ENCODE measurements around the gene VCP. TPM values are rescaled to one million over a fixed set of nuclear protein-coding genes. Genes with fewer than 3 reads are reported as not detected.
"Not testable (repeated sequence)": the region's sequence is repeated elsewhere in the genome, so short reads cannot be mapped to it uniquely, and the experiment has no call there.

VCP gene
- total RNA-seq, 1 donor from 2014 or later, result 166 TPM

DNA sequence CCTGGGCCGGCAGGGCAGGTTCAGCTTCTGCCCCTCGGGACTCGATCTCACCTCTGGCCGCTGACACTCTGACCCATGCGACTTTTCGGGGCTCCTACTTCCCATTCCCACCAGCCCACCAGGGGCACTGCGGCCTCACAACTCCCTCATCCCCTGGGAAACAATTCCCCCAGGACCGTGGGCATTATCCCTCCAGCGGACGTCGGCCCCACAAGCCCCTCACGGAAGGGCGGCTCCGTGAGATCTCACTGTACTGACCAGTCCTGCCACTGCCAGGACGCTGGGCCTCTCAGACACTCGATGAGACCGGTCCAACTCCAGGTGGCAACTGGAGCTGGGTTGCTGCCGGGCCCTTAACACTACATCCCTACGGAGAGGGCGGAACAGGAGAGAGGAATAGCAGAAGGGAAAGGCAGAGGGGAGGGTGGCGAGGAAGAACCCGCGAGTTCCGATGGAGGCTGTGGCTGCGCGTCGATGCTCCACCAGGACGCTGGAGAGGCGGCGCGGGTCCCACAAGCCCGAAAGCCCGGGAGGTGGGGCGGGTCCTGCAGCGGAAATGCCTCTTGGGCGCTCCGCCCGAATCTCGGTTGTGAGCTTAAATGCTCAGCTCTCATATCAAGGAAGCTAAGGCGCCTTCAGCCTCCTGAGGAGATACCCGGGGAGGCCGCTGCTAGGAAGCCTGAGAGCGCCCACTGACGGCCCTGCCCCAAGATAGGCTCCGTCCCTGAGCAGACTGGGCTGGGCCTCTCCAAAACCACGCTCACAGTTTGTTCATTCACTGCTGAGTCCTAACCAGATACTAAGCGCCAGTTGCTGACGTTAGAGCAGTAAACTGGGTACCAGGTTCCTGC, 36.3 kb downstream of the VCP start:
- peak; percentile 60 for ATAC-seq
- intact Hi-C loops (cut with DNase I), result no loop called here
- DNase-seq (ENCODE audit: low spot score), result peak; percentile 65

DNA sequence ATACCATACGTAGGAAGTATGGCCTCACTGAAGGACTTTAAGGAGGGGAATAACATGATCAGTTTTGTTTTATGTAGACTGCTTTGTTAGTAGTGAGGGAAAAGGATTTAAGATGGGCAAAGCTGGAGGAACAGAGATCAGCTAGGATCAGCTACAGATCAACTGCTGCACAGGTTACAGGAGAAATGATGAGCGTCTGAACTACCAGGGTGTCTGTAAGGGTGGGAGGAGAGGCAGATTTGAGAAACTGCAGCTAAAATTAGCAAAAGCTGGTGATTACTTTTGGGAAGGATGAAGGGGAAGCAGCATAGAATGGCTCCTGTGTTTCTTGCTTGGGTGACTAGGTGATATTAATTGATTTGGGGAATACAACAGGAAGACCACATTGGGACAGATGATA, 39.3 kb downstream of the VCP start:
- intact Hi-C loops (cut with DNase I), result no loop called here
- no peak for DNase-seq (ENCODE audit: low spot score)
- ATAC-seq, result no peak

DNA sequence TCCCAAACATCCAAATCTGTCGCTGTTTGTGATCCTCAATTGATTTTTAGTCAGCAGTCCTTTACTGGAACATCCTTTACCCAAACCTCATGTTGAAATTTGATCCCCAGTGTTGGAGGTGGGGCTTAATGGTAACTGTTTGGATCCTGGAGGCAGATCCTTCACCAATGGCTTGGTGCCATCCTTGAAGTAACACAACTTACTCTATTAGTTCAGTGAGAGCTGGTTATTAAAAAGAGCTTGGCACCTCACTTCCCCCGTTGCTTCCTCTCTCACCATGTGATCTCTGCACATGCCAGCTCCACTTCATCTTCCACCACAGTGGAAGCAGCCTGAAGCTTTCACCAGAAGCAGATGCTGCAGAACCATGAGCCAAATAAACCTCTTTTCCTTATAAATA, 42.6 kb downstream of the VCP start:
- ATAC-seq (no peak), DNase-seq (ENCODE audit: low spot score) (no peak)
- intact Hi-C loops (cut with DNase I), result no loop called here

DNA sequence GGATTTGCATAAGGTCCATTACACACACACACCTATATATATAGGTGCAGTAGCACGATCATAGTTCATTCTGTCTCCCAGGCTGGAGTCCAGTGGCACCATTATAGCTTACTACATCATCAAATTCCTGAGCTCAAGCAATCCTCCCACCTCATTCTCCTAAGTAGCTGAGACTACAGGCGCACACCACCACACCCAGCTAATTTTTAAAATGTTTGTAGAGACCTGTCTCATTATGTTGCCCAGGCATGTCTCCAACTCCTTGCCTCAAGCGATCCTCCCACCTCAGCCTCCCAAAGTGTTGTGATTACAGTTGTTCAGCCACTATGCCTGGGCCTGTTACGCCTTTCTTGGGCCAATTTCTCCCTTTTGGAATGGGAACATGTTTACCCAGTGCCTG, 43.2 kb downstream of the VCP start:
- no peak for ATAC-seq
- intact Hi-C loops (cut with DNase I), result no loop called here
- no peak for DNase-seq (ENCODE audit: low spot score)

DNA sequence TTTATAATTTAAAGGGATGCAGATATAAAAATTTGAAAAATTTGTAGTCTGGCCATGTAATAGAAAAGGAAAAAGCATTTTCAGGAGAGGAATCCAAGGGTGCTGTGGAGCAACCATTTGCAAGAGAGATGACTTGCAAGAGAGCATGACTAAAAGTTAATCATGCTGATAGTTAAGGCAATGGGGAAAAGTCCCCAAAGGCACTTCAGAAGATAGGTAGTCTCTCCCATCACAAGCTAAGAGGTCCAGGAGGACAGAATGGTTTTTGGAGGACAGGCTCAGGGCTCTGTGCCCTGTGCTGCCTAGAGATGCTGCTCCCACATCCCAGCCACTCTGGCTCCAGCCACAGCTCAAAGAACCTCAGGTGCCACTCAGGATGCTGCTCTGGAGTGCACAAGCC, 44.1 kb downstream of the VCP start:
- DNase-seq (ENCODE audit: low spot score) (no peak), ATAC-seq (no peak)
- intact Hi-C loops (cut with DNase I), result no loop called here

DNA sequence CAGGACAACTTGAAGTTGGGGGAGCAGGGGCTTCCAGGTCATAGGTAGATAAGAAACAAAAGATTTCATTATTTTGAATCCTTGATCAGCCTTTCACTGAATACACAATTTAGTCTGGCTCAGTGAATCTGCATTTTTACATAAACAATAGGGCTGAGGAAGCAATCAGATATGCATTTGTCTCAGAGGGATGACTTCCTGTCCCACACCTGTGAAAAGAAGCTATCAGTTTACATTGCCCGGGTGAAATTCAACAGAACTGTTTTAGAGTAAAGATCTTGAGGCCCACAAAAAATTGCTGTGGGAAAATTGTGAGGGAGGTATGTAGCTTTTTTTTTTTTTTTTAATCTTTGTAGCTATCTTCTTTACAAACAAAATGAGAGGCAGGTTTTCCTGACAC, 44.6 kb downstream of the VCP start:
- DNase-seq (ENCODE audit: low spot score) (no peak), ATAC-seq (no peak)
- intact Hi-C loops (cut with DNase I), result no loop called here

DNA sequence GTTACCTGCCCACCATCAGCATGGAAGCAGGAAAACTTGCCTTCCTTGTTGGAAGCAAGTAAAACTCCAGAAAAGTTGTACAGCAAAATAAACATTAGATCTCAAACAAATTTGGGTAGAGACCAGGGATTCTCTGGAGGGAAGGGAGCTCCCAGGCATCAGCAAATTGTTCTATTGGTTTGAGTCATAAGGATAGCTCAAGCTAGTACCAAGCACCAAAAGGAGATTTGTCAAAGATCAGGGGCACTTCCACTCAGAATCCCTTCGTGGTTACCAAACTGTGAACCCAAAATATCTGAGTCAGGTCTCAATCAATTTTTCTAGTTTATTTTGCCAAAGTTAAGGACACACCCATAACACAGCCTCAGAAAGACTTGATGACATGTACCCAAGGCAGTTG, 45.1 kb downstream of the VCP start:
- DNase-seq (ENCODE audit: low spot score) (no peak), ATAC-seq (no peak)
- intact Hi-C loops (cut with DNase I), result no loop called here

DNA sequence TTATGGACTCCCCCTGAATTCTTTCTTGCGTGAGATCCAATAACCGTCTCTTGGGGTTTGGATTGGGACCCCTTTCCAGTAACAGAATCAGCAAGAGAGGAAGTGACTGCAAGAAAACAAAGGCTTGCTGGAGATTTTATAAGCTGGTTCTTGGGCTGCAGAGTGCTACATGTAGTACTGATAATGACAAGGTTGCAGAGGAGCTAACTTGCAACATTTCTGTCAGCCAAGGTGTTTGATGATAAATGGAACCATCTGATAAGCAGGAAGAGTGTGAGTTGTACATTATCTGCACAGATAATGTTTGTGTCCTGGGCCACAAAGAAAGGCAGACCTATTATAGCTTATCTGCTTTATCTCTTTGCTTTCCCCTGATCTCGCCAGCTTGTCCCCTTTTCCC, 45.8 kb downstream of the VCP start:
- DNase-seq (ENCODE audit: low spot score) (no peak), ATAC-seq (no peak)
- intact Hi-C loops (cut with DNase I), result no loop called here

DNA sequence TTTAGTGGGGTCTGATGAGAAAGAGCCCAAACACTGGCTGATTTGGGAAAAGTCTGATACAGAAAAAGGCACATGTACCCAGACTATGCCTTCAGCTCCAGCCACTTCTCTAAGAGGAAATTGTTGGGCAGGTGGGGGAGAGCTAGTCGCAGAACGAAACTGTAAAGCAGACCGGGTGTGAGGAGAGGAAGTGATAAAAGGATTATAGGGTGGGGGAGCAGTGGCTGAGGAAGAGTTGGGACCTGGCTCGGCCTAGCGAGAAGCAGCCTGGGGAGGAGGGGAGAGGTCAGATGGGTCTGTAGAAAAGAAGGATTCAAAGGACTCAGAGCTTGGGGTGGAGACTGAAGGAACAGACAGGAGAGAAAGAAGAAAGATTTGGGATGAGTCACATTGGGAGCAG, 49.0 kb downstream of the VCP start:
- not testable (repeated sequence) for DNase-seq (ENCODE audit: low spot score)

DNA sequence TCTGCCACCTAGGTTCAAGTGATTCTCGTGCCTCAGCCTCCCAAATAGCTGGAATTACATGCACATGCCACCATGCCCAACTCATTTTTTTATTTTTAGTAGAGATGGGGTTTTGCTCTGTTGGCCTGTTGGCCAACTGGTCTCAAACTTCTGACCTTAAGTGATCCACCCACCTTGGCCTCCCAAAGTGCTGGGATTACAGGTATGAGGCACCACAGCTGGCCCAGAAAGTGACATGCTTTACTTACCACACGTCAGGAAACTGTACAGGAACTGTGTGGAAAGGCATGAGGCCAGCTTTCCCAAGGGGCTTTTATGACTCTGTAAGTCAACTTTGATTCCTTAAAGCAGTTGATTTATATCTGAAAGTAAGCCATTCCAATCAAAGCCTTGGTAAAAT, 57.9 kb downstream of the VCP start:
- ATAC-seq (no peak), DNase-seq (ENCODE audit: low spot score) (no peak)
- intact Hi-C loops (cut with DNase I), result no loop called here

More for the DNA sequence above, 49.0 kb downstream of the VCP start:
- ATAC-seq; intact Hi-C loops (cut with DNase I): not testable (repeated sequence)

DNA sequence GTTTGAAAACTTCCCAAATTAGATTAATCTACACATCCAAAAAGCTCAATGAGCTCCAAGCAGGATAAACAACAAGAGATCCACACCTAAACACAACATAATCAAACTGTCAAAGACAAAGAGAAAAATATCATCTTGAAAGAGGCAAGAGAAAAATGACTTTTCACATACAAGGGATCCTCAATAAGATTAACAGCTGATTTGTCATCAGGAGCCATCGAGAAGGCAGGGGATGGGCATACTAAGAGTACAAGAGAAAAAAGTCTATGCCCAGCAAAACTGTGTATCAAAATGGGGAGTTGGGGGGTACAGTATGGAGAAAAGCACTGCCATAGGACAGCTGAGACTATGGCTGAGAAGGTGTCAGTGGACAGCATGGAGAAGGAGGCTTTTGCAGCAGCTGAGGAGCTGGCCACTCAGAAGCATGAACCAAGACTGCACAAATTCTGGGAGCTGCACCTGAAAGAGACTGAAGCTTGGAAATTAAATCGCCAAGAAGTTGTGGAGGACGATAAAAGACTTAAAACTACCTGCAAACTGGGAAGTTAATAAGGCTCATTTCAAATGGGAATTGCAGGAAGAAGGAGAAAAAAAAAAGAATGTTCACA, 62.0 kb downstream of the VCP start:
- DNase-seq (ENCODE audit: low spot score), result no peak
- intact Hi-C loops (cut with DNase I), result no loop called here
- ATAC-seq, result no peak

Other genes with a start within 250 kb of the VCP start
- 0.45 TPM for gene PHF24, start 114.3 kb downstream of the VCP start, total RNA-seq
- 10.6 TPM for gene DNAJB5, start 82.9 kb downstream of the VCP start, total RNA-seq
- gene FANCG, start 7.3 kb upstream of the VCP start, total RNA-seq, result 17.5 TPM
- gene PIGO, start 24.0 kb upstream of the VCP start, total RNA-seq, result 25.0 TPM
- 48.5 TPM for gene STOML2, start 30.5 kb upstream of the VCP start, total RNA-seq
- 15.9 TPM for gene ATOSB, start 43.2 kb upstream of the VCP start, total RNA-seq
- 36.2 TPM for gene UNC13B, start 89.4 kb upstream of the VCP start, total RNA-seq

Measured in sciatic nerve (tissue), 2 donors.